ENCODE measurements around the gene RAB40C. TPM values are rescaled to one million over a fixed set of nuclear protein-coding genes. Genes with fewer than 3 reads are reported as not detected.

The RAB40C gene
- total RNA-seq, 1 donor from 2014 or later: 20.0 TPM

DNA sequence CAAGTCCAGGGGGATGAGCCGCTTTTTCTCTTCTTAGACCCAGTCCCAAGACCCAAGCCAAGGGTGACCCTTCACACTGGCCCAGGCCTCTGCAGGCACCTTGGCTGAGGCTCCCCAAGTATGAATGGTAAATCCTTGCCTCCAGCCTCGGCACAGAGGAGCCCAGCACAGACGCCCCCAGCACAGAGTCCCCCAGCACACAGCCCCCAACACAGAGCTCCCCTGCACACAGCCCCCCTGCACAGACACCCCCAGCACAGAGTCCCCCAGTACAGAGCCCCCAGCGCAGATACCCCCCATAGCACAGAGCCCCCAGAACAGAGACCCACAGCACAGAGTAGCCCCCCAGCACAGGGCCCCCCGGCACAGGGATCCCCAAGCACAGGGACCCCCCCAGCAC lies 50.7 kb downstream of the RAB40C start:
- Mint-ChIP-seq H3K4me3 (ENCODE audit: unreplicated experiment) (peak overlapping the region; percentile 26), H3K4me1 (ENCODE audit: unreplicated experiment) (peaks cover 10% of the 10 kb centered on the region), H3K27me3 (ENCODE audit: unreplicated experiment) (no peaks in the 10 kb centered on the region), H3K36me3 (ENCODE audit: unreplicated experiment) (no peaks in the 10 kb centered on the region), H3K27ac (ENCODE audit: unreplicated experiment) (no peak overlapping the region), H3K9me3 (ENCODE audit: unreplicated experiment) (no peaks in the 10 kb centered on the region)
- TF ChIP-seq, protein P1, sequence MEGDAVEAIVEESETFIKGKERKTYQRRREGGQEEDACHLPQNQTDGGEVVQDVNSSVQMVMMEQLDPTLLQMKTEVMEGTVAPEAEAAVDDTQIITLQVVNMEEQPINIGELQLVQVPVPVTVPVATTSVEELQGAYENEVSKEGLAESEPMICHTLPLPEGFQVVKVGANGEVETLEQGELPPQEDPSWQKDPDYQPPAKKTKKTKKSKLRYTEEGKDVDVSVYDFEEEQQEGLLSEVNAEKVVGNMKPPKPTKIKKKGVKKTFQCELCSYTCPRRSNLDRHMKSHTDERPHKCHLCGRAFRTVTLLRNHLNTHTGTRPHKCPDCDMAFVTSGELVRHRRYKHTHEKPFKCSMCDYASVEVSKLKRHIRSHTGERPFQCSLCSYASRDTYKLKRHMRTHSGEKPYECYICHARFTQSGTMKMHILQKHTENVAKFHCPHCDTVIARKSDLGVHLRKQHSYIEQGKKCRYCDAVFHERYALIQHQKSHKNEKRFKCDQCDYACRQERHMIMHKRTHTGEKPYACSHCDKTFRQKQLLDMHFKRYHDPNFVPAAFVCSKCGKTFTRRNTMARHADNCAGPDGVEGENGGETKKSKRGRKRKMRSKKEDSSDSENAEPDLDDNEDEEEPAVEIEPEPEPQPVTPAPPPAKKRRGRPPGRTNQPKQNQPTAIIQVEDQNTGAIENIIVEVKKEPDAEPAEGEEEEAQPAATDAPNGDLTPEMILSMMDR (IDR thresholded peaks at IDR 0.05): no peak
- no peak for DNase-seq (ENCODE audit: extremely low spot score, unreplicated experiment)

DNA sequence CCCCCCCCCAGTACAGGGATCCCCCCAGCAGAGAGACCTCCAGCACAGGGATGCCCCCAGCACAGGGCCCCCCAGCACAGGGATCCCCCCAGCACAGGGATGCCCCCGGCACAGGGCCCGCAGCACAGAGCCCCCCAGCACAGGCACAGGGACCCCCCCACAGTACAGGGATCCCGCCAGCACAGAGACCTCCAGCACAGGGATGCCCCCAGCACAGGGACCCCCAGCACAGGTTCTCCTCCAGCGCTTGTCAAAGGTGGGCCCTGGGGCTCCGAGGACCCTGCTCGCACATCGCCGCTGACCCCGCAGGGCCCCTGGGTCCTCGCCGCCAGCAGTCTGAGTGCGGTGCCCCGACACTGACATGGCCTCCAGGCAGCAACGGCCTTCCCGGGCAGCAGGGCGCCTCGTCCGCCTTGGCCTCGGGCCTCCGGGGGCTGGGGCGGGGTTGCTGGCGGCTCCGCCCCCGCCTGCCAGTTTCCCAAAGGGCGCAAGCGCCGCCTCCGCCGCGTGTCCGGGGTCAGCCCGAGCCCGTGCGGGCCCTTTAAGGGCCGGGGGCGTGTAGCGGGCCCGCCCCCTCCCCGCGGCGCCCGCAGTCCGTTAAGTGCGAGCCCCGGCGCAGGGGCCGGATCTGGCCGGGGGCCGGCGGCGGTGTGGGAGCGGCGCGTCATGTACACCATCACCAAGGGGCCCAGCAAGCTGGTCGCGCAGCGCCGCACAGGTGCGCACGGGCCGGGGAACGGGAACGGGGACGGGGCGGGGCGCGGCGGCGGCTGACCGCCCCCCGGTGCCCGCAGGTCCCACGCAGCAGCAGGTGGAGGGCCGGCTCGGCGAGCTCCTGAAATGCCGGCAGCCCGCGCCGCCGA lies 51.7 kb downstream of the RAB40C start, which contains the start of gene MCRIP2:
Gene MCRIP2 (plus strand): TSS at position 503 of the 863 bp plus-strand sequence. CDS start 164 bp downstream, at position 667.
- TF ChIP-seq, protein P1 (IDR thresholded peaks at IDR 0.05): no peak
- Mint-ChIP-seq H3K36me3 (ENCODE audit: unreplicated experiment) (no peaks in the 10 kb centered on the region), H3K4me1 (ENCODE audit: unreplicated experiment) (peaks cover 14% of the 10 kb centered on the region), H3K27me3 (ENCODE audit: unreplicated experiment) (no peaks in the 10 kb centered on the region), H3K4me3 (ENCODE audit: unreplicated experiment) (peak within 1 kb of the TSS; percentile 61), H3K27ac (ENCODE audit: unreplicated experiment) (no peak within 1 kb of the TSS), H3K9me3 (ENCODE audit: unreplicated experiment) (no peaks in the 10 kb centered on the region)
- no peak for DNase-seq (ENCODE audit: extremely low spot score, unreplicated experiment)

DNA sequence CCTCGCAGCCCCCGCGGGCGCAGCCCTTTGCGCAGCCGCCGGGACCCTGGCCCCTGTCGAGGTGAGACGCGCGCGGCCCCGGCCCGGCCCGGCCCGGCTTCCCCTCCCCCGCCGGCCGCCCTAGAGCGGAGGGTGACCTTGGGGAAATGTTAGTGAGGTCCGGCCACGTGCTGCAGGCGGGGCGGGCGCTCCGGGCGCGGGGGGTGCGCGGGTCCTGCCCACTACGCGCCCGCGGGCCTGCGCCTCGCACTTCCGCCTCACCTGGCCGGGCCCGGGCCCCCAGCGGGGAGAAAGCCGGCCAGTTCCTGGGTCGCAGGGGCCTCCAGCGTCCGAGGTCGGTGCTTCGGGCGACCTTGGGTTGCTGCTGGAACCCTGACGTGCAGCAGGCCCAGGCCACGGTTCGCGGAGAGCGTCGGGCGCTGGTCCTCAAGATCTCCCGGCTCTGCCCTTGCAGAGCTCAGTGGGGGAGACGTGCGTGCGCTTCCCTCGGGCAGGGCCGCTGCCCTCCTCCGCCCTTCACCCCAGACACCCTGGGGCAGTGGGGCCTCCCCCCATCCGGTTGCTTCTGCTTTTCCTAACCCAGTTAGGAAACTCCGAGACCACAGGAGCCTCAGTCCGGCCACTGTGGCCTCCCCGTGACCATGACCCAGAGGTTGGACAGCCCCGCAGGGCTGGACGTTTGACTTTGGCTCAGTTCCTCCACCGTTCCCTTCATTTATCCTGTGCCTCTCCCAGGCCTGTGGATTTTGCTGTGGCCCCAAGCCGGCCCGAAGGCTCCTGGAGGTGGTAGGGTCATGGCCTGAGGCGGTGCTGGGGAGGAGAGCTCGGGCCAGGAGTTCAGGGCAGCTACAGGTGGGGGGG lies 52.6 kb downstream of the RAB40C start:
- Mint-ChIP-seq H3K4me3 (ENCODE audit: unreplicated experiment) (peak overlapping the region; percentile 61), H3K27me3 (ENCODE audit: unreplicated experiment) (no peaks in the 10 kb centered on the region), H3K27ac (ENCODE audit: unreplicated experiment) (no peak overlapping the region), H3K9me3 (ENCODE audit: unreplicated experiment) (no peaks in the 10 kb centered on the region), H3K4me1 (ENCODE audit: unreplicated experiment) (peaks cover 14% of the 10 kb centered on the region), H3K36me3 (ENCODE audit: unreplicated experiment) (no peaks in the 10 kb centered on the region)
- TF ChIP-seq, protein P1 (IDR thresholded peaks at IDR 0.05): no peak
- DNase-seq (ENCODE audit: extremely low spot score, unreplicated experiment): no peak

DNA sequence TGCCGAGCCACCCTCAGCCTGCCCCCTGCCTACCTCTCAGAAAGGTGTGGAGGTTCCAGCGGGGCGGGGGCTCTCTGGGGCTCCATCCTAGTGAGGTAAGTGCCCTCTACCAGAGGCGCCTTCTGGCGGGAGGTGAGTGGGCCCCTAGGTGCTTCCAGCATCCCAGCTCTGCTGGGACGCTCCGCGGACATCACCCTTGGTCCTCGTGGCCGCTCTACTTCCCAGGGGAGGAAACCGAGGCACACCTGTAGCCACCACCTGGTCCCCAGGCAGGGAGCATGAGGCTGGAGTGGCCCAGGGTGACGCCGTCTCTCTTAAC lies 53.1 kb downstream of the RAB40C start:
- Mint-ChIP-seq H3K4me1 (ENCODE audit: unreplicated experiment) (peaks cover 16% of the 10 kb centered on the region), H3K9me3 (ENCODE audit: unreplicated experiment) (no peaks in the 10 kb centered on the region), H3K27me3 (ENCODE audit: unreplicated experiment) (no peaks in the 10 kb centered on the region), H3K27ac (ENCODE audit: unreplicated experiment) (no peak overlapping the region), H3K4me3 (ENCODE audit: unreplicated experiment) (peak overlapping the region; percentile 61), H3K36me3 (ENCODE audit: unreplicated experiment) (no peaks in the 10 kb centered on the region)
- TF ChIP-seq, protein P1 (IDR thresholded peaks at IDR 0.05): no peak
- no peak for DNase-seq (ENCODE audit: extremely low spot score, unreplicated experiment)

DNA sequence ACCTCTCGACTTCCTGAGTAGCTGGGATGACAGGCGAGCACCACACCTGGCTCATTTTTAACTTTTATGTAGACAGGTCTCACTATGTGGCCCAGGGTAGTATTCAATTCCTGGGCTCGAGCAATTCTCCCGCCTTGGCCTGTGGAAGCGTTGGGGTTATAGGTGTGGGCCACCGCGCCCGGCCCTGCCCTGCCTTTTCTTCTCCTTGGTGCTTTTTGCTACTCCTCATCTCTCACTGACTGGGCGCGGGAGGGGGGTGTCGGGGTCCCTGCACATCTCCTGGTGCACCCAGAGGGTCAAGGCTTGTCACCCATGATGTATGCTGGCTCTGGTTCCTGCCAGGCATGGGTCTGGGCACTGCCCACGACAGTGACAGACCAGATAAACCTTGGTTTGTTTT lies 54.7 kb downstream of the RAB40C start:
- H3K4me3 Mint-ChIP-seq (ENCODE audit: unreplicated experiment): peak overlapping the region; percentile 54
- TF ChIP-seq, protein P1 (IDR thresholded peaks at IDR 0.05): no peak
- no peak overlapping the region for H3K27ac Mint-ChIP-seq (ENCODE audit: unreplicated experiment)
- H3K9me3 Mint-ChIP-seq (ENCODE audit: unreplicated experiment): no peaks in the 10 kb centered on the region
- no peaks in the 10 kb centered on the region for H3K27me3 Mint-ChIP-seq (ENCODE audit: unreplicated experiment)
- DNase-seq (ENCODE audit: extremely low spot score, unreplicated experiment): no peak
- H3K36me3 Mint-ChIP-seq (ENCODE audit: unreplicated experiment): no peaks in the 10 kb centered on the region
- H3K4me1 Mint-ChIP-seq (ENCODE audit: unreplicated experiment): peaks cover 23% of the 10 kb centered on the region
